GM12801 (cell line): Measurements from ENCODE around the gene DNER.

Experiments used
- CTCF ChIP-seq: IDR thresholded peaks from one replicate; pipeline ENCODE4 v1.5.1; 2011; ENCODE audit warnings: control low read depth; ENCODE audit not compliant: insufficient read length; ENCODE audit errors: extremely low read depth

Gene DNER

GRCh38 chr2:229714080-229714735 is at the start of gene DNER:
DNER (minus strand) TSS chr2:229714555; CDS start chr2:229714423, 132 bp downstream.
- TF ChIP-seq CTCF = no peak

- no peak for TF ChIP-seq CTCF
These were observed 47.3 kb upstream of the DNER start for GRCh38 chr2:229761663-229762062.

- no peak for TF ChIP-seq CTCF
These were observed 38.8 kb upstream of the DNER start for GRCh38 chr2:229752970-229753729.

GRCh38 chr2:229749779-229750178 is 35.4 kb upstream of the DNER start:
- TF ChIP-seq CTCF = no peak

GRCh38 chr2:229748950-229749349 is 34.6 kb upstream of the DNER start:
- no peak for TF ChIP-seq CTCF

- TF ChIP-seq CTCF = no peak
These were observed 25.9 kb upstream of the DNER start for GRCh38 chr2:229740279-229740678.

GRCh38 chr2:229738024-229738625 is 23.8 kb upstream of the DNER start:
- TF ChIP-seq CTCF = no peak
